GM12892 (cell line): ENCODE measurements around the gene OR1F1. TPM values are rescaled to one million over a fixed set of nuclear protein-coding genes. Genes with fewer than 3 reads are reported as not detected.
"Not testable (repeated sequence)": the region's sequence is repeated elsewhere in the genome, so short reads cannot be mapped to it uniquely, and the experiment has no call there.

Experiments used
- DNase-seq: peaks from one replicate; pipeline ENCODE4 v3.0.0; 2011; ENCODE audit not compliant: insufficient read length
- FAIRE-seq: peaks from 2 replicates; lab custom pipeline; 2011; peaks lifted over from hg19 to GRCh38; lab: Jason Lieb, UNC
- POLR2A ChIP-seq: IDR thresholded peaks from 2 replicates; pipeline ENCODE4 v1.6.1; 2011; ENCODE audit warnings: low read depth, low read length, control low read depth
- POLR2AphosphoS5 ChIP-seq: IDR thresholded peaks from 2 replicates; pipeline ENCODE4 v1.6.1; 2011; ENCODE audit warnings: low read depth, low read length, control low read depth
- TAF1 ChIP-seq: IDR thresholded peaks from 2 replicates; pipeline ENCODE4 v1.6.1; 2011; ENCODE audit warnings: low read depth, mild to moderate bottlenecking, control low read depth, low read length, borderline replicate concordance
- polyA plus RNA-seq: library from polyadenylated mRNA; unstranded; fragments of >200 nt; gene quantifications from one replicate; pipeline ENCODE4 v1.2.1, GENCODE V29; 2012; ENCODE audit warnings: missing spikeins, inconsistent platforms; ENCODE audit not compliant: missing spikeins

OR1F1 gene
- polyA plus RNA-seq = not detected

- no peak for DNase-seq
- no peak for TF ChIP-seq POLR2AphosphoS5
- no peak for TF ChIP-seq POLR2A
- no peak for TF ChIP-seq TAF1
- FAIRE-seq = no peak
Measured at GRCh38 chr16:3187798-3188674, at the start of gene OR1F1. TSS of gene OR1F1 (plus strand) at chr16:3188204.

DNA sequence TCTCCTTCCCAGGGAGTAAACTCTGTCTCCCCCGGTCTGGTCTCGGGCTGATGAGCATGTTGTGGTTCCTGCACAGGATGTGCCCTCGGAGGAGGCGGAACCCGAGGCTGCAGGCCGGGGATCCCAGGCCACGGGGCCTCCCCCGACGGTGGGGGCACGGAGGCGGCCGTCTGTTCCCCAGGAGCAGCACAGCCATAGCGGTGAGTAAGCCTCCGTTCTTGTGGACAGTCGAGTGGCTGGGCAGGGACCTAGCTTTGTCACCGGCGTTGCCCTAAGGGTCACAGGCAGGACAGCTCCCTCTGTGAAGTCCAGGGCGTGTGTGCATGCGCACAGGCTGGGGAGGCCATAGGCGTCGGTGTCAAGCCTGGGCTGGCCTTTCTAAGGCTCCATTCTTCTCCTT is 49.7 kb upstream of the OR1F1 start:
- TF ChIP-seq TAF1 (no peak), POLR2A (no peak), POLR2AphosphoS5 (no peak)
- no peak for DNase-seq
- no peak for FAIRE-seq

DNA sequence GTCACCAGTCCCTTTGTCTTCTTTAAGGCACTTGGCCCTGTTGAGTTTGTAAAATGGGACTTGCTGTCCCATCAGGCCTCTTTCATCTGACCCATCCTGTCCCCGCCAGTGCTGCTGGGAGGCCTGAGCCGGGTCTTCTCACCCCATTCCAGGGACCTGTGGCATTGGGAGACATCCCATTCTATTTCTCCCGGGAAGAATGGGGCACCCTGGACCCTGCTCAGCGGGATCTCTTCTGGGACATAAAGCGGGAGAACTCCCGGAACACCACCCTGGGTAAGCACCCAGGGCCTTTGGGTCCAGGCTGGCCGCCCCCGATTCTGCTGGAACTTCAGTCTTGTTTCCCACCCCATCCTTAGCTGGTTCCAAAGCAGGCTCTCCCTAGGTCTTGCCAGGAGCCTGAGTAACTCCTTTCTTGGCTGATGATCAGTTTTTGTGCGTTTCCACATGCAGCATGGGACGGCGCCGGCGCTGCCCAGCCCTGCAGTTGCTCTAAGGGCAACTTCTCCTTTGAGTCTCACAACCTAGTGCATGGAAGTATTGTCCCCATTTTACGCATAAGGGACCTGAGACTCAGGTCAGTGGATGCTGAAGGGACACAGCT is 49.1 kb upstream of the OR1F1 start:
- TF ChIP-seq POLR2A (no peak), TAF1 (no peak), POLR2AphosphoS5 (no peak)
- FAIRE-seq = no peak
- peak; percentile 5 for DNase-seq

DNA sequence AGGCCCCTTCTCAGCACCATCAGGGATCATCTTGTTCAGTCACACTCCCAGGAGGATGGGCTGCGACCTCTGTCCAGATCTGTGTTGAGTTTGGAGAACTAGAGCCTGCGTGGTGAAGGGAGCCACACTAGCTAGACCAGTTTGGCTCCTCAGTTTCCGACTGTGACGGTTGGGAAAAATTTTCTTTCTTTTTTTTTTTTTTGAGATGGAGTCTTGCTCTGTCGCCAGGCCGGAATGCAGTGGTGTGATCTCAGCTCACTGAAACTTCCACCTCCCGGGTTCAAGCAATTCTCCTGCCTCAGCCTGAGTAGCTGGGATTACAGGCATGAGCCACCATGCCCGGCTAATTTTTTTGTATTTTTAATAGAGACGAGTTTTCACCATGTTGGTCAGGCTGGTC is 48.4 kb upstream of the OR1F1 start:
- not testable (repeated sequence) for DNase-seq, FAIRE-seq

- TF ChIP-seq TAF1 = no peak
- no peak for TF ChIP-seq POLR2A
- no peak for TF ChIP-seq POLR2AphosphoS5
- no peak for FAIRE-seq
- peak; percentile 12 for DNase-seq
Measured at GRCh38 chr16:3140603-3141427, 47.2 kb upstream of the OR1F1 start.

- no peak for DNase-seq
- no peak for FAIRE-seq
- TF ChIP-seq TAF1 (no peak), POLR2A (no peak), POLR2AphosphoS5 (no peak)
Measured at GRCh38 chr16:3141781-3142311, 46.2 kb upstream of the OR1F1 start.

DNA sequence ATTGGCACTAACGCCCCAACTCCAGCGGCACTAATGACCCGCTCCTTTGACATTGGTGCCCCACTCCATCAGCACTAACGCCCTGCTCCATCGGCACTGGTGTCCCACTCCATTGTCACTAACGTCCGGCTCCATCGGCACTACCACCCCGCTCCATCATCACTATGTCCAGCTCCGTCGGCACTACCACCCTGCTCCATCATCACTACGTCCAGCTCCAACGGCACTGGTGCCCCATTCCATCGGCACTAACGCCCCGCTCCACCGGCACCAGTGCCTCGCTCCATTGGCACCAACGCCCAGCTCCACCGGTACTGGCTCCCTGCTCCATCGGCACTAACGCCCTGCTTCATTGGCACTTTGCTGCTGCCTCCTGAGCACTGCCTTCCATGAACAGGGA is 45.7 kb upstream of the OR1F1 start:
- no peak for TF ChIP-seq TAF1
- no peak for TF ChIP-seq POLR2A
- TF ChIP-seq POLR2AphosphoS5 = no peak
- FAIRE-seq = no peak
- DNase-seq = no peak

DNA sequence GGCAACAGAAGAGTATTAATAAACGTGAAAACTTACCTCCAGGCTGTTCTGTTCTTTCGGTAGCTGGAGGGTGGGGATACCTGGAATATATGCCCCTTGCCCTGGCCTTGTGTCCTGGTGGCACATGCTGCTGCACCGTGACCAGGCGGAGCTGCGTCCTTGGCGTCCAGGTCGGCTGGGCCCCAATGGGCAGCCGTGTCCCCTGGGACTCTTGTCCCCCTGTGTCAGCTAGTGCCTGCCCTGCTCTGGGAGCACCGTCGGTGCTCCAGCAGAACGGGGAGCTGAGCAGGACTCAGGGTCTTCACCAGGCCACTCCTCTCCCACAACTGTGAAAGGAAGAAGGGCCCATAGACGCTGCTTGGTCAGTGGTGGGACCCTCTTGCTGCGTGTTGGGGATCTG is 45.2 kb upstream of the OR1F1 start:
- TF ChIP-seq TAF1 = no peak
- TF ChIP-seq POLR2AphosphoS5 = no peak
- no peak for FAIRE-seq

DNA sequence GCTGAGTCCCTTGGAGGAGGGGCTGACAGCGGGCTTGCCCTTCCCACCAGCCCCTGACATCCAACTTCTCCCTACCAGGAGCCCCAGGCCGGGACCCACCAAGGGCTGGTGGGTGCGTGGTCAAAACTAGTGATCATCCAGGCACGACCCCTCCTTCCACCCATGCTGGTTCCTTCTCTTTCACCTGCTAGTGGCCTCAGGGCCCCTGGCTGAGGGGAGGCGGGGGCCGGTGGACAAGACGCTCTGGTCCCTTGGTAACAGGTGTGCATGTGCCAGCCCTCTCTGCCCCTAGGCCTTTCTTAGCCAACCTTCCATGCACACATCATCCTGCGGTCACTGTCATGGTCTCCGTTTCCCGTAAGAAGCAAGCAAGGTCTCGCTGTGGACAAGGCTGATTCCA is 44.8 kb upstream of the OR1F1 start:
- no peak for FAIRE-seq
- DNase-seq = no peak
- no peak for TF ChIP-seq POLR2AphosphoS5
- TF ChIP-seq POLR2A = no peak
- no peak for TF ChIP-seq TAF1

More for the DNA sequence above, 45.2 kb upstream of the OR1F1 start:
- DNase-seq = no peak

GRCh38 chr16:3143598-3144320 is 44.2 kb upstream of the OR1F1 start:
- TF ChIP-seq POLR2A (no peak), TAF1 (no peak), POLR2AphosphoS5 (no peak)
- FAIRE-seq (no peak), DNase-seq (no peak)

GRCh38 chr16:3144321-3144983 is 43.6 kb upstream of the OR1F1 start:
- DNase-seq (no peak), FAIRE-seq (no peak)
- TF ChIP-seq POLR2A = no peak
